Upper lobe of left lung (tissue), 4 donors: ENCODE data around the gene HSPA9.

Experiments used
- CTCF ChIP-seq, 6 experiments: fragments of 450-650 bp in 4 of 6; fragments of 200-600 bp in 2 of 6; sonication (generic) in 2 of 6; IDR thresholded peaks; one replicate each; pipeline ENCODE4 v1.5.1; 2016 to 2019; ENCODE audit warnings: antibody characterized with exemption in 6 of 6
- EP300 ChIP-seq, 4 donors: sonication (generic); formaldehyde crosslinking; IDR thresholded peaks; one replicate each; pipeline ENCODE4 v1.5.1; 2017; ENCODE audit warnings: antibody characterized with exemption in 4 of 4, control low read depth in 2 of 4
- POLR2A ChIP-seq, 4 donors: fragments of 450-650 bp; IDR thresholded peaks; one replicate each; pipeline ENCODE4 v1.5.1; 2016 to 2017; ENCODE audit warnings: antibody characterized with exemption in 4 of 4, mild to moderate bottlenecking in 2 of 4

- TF ChIP-seq POLR2A (IDR thresholded peaks at IDR 0.05) (no peak), CTCF (IDR thresholded peaks at IDR 0.05) (no peak), EP300 (IDR thresholded peaks at IDR 0.05) (no peak)
Observed at GRCh38 chr5:138600446-138600845, 25.2 kb upstream of the HSPA9 start.
